Keratinocyte (primary cell): Measurements from ENCODE around the gene FHAD1. TPM values are rescaled to one million over a fixed set of nuclear protein-coding genes. Genes with fewer than 3 reads are reported as not detected.

Source experiments
- DNase-seq: peaks from one replicate; pipeline ENCODE4 v3.0.0-alpha.2; 2011; ENCODE audit warnings: low read depth, missing footprints, low spot score
- FAIRE-seq: peaks from 2 replicates; lab custom pipeline; 2011; peaks lifted over from hg19 to GRCh38; lab: Jason Lieb, UNC
- H2AFZ ChIP-seq: 2 replicates; pipeline ENCODE4 v1.6.0; 2012; ENCODE audit warnings: low read length, control low read depth, inconsistent platforms; ENCODE audit not compliant: control insufficient read depth
- H3K27ac ChIP-seq: 2 replicates; pipeline ENCODE4 v1.5.1; 2011; ENCODE audit warnings: low read length; ENCODE audit not compliant: control insufficient read depth, insufficient read depth
- H3K27me3 ChIP-seq: 3 replicates; pipeline ENCODE4 v1.6.0; 2011; ENCODE audit warnings: low read length; ENCODE audit not compliant: control insufficient read depth, insufficient read depth; ENCODE audit errors: extremely low read depth
- H3K36me3 ChIP-seq, 2 experiments: 2 replicates in 1 of 2; 3 replicates in 1 of 2; pipeline ENCODE4 v1.5.1; 2011; ENCODE audit warnings: low read length in 2 of 2, mild to moderate bottlenecking in 1 of 2; ENCODE audit not compliant: control insufficient read depth in 2 of 2, insufficient read depth in 2 of 2; ENCODE audit errors: extremely low read depth in 1 of 2
- H3K4me1 ChIP-seq: 3 replicates; pipeline ENCODE4 v1.5.1; 2011; ENCODE audit warnings: low read length; ENCODE audit not compliant: control insufficient read depth, insufficient read depth; ENCODE audit errors: extremely low read depth
- H3K4me2 ChIP-seq: 3 replicates; pipeline ENCODE4 v1.6.0; 2011; ENCODE audit warnings: low read depth, low read length; ENCODE audit not compliant: control insufficient read depth, insufficient read depth; ENCODE audit errors: extremely low read depth
- H3K4me3 ChIP-seq, 3 experiments: fragments of 200-600 bp in 1 of 3; sonication (generic) in 1 of 3; 2 replicates in 2 of 3; 3 replicates in 1 of 3; pipeline ENCODE4 v1.5.1; 2011 to 2016; ENCODE audit warnings: low read length in 3 of 3, mild to moderate bottlenecking in 3 of 3, control low read depth in 2 of 3, inconsistent platforms in 1 of 3, low read depth in 1 of 3, mixed read lengths in 1 of 3, mixed run types in 1 of 3, moderate library complexity in 1 of 3; ENCODE audit not compliant: control insufficient read depth in 2 of 3, insufficient read depth in 2 of 3; ENCODE audit errors: extremely low read depth in 1 of 3
- H3K79me2 ChIP-seq: 2 replicates; pipeline ENCODE4 v1.6.0; 2012; ENCODE audit warnings: low read length; ENCODE audit not compliant: control insufficient read depth, insufficient read depth
- H3K9ac ChIP-seq: 3 replicates; pipeline ENCODE4 v1.6.0; 2011; ENCODE audit warnings: low read length; ENCODE audit not compliant: control insufficient read depth, insufficient read depth; ENCODE audit errors: extremely low read depth
- H3K9me1 ChIP-seq: 3 replicates; pipeline ENCODE4 v1.6.0; 2011; ENCODE audit warnings: low read length; ENCODE audit not compliant: control insufficient read depth, insufficient read depth; ENCODE audit errors: extremely low read depth
- H3K9me3 ChIP-seq: 2 replicates; pipeline ENCODE4 v1.5.1; 2012; ENCODE audit warnings: low read depth, low read length; ENCODE audit not compliant: control insufficient read depth
- H4K20me1 ChIP-seq: 3 replicates; pipeline ENCODE4 v1.6.0; 2011; ENCODE audit warnings: low read length; ENCODE audit not compliant: control insufficient read depth, insufficient read depth; ENCODE audit errors: extremely low read depth
- EZH2 ChIP-seq: IDR thresholded peaks from one replicate; pipeline ENCODE4 v1.6.1; 2012; ENCODE audit warnings: inconsistent platforms, mild to moderate bottlenecking, low read length, moderate library complexity
- dilution Hi-C: fragments of 300-500 bp; cut with MboI; formaldehyde crosslinking; loops from one replicate; pipeline ENCODE4 v1.7.0; 2020; ENCODE audit warnings: low sequenced_read_pairs; ENCODE audit not compliant: extremely low pct_ligation_motif_present
- polyA plus RNA-seq, 5 experiments: library from polyadenylated mRNA; depleted of rRNA in 3 of 5; stranded (reverse) in 3 of 5; stranded (forward) in 1 of 5; unstranded in 1 of 5; fragments of >200 nt; gene quantifications; 1 replicate in 1 of 5; 2 replicates in 3 of 5; 3 replicates in 1 of 5; pipeline versions ENCODE4 v1.2.1 to v1.2.3, GENCODE V29; 2011 to 2012; ENCODE audit warnings: missing spikeins in 2 of 5, low read depth in 1 of 5, low replicate concordance in 1 of 5
- TF ChIP-seq, protein P1 (sequence below), 3 experiments: IDR thresholded peaks in 1 of 3; conservative IDR thresholded peaks in 1 of 3; optimal IDR thresholded peaks in 1 of 3; 2 replicates in 2 of 3; 3 replicates in 1 of 3; pipeline versions ENCODE3 to v1.5.1; 2011; ENCODE audit warnings: low read length in 3 of 3, mild to moderate bottlenecking in 3 of 3, moderate library complexity in 2 of 3, control low read depth in 1 of 3, inconsistent platforms in 1 of 3; ENCODE audit not compliant: insufficient read depth in 2 of 3; ENCODE audit errors: extremely low read depth in 1 of 3

Gene FHAD1
- polyA plus RNA-seq, 1 donor (not counting 4 experiments of a cell fraction or from before 2014, with no cell fraction given) = 0.09 TPM

DNA sequence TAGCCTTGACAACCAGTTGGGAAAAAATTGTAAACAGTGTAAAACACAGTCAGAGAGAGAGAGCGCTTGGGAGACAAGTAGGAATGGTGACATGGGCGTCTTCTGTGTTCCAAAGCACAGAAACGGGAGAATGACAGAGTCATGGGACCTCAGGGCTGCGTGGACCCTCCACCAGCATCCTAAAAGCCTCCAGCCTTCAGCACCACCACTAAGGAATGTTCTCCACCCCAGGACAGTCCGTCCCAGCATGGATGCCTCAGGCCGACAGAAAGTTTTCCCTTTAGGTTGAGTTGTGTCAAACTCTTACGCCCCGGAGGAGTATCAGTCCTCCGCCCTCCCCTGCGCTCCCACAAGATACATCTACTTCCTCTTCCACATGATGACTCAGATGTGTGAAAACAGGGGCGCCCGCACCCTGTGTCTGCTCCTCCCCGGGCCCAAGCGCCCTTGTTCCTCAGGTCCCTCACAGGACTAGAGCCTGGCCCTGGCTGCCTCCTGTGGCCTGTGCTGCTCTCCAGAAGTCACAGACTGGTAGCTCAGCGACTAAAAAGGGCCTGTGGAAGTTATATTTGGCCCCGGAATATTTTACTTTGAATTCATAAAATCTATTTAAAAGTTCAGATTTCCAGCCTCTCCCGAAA, 98.8 kb downstream of the FHAD1 start:
- Histone ChIP-seq H3K4me3 (no peak overlapping the region), H3K4me2 (peak overlapping the region; percentile 50), H2AFZ (peak overlapping the region; percentile 59), H4K20me1 (no peaks in the 10 kb centered on the region), H3K4me1 (peaks cover 35% of the 10 kb centered on the region), H3K36me3 (no peaks in the 10 kb centered on the region), H3K9ac (peak overlapping the region; percentile 49), H3K9me3 (no peaks in the 10 kb centered on the region), H3K9me1 (no peaks in the 10 kb centered on the region), H3K27ac (peak overlapping the region; percentile 65), H3K27me3 (no peaks in the 10 kb centered on the region), H3K79me2 (no peaks in the 10 kb centered on the region)
- dilution Hi-C loops = no loop called here
- DNase-seq = no peak
- peak; percentile 73 for FAIRE-seq
- TF ChIP-seq, protein P1, sequence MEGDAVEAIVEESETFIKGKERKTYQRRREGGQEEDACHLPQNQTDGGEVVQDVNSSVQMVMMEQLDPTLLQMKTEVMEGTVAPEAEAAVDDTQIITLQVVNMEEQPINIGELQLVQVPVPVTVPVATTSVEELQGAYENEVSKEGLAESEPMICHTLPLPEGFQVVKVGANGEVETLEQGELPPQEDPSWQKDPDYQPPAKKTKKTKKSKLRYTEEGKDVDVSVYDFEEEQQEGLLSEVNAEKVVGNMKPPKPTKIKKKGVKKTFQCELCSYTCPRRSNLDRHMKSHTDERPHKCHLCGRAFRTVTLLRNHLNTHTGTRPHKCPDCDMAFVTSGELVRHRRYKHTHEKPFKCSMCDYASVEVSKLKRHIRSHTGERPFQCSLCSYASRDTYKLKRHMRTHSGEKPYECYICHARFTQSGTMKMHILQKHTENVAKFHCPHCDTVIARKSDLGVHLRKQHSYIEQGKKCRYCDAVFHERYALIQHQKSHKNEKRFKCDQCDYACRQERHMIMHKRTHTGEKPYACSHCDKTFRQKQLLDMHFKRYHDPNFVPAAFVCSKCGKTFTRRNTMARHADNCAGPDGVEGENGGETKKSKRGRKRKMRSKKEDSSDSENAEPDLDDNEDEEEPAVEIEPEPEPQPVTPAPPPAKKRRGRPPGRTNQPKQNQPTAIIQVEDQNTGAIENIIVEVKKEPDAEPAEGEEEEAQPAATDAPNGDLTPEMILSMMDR (optimal IDR thresholded peaks at IDR 0.05 in 1 of 3, IDR thresholded peaks at IDR 0.05 in 1 of 3, conservative IDR thresholded peaks at IDR 0.05 in 1 of 3; ENCODE audit: extremely low read depth in 1 of 3, insufficient read depth in 2 of 3, low read length in 3 of 3) = no peak
- no peak for TF ChIP-seq EZH2

DNA sequence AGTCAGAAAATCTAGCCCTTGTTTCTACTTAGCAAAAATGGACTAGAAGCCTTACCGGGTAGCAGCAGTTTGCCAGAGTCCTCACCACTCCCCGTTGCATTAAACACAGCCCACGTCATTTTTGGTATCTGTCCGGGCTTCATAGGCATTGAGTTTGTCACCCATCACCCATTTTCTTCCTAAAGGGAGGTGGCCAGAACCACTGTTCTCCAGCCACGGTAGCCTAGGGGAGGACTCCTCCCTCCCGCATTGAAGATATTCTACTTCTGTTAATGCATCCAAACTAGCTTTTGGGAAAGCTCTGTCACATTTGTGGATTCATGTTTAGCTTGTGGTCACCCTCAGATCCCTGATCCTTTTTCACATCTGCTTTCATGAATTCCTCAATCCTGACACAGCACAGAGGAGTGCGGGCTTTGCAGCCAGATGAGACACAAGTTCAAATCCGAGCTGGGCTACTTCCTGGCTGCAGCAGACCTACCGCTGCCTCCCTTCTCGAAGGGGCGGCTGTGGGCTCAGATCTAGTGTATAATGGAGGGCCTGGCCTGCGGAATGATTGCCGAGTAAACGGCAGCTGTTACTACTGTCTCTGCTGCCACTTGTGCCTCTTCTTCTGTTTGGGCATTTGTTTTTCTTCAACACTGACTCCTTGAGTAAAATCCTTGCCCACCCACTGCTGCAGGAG, 99.5 kb downstream of the FHAD1 start:
- Histone ChIP-seq H4K20me1 (no peaks in the 10 kb centered on the region), H2AFZ (no peak overlapping the region), H3K9ac (no peak overlapping the region), H3K36me3 (no peaks in the 10 kb centered on the region), H3K27me3 (no peaks in the 10 kb centered on the region), H3K4me1 (peaks cover 38% of the 10 kb centered on the region), H3K9me1 (no peaks in the 10 kb centered on the region), H3K4me3 (no peak overlapping the region), H3K4me2 (no peak overlapping the region), H3K27ac (peak overlapping the region; percentile 65), H3K79me2 (no peaks in the 10 kb centered on the region), H3K9me3 (no peaks in the 10 kb centered on the region)
- FAIRE-seq (peak; percentile 59), DNase-seq (no peak)
- TF ChIP-seq, protein P1 (optimal IDR thresholded peaks at IDR 0.05 in 1 of 3, IDR thresholded peaks at IDR 0.05 in 1 of 3, conservative IDR thresholded peaks at IDR 0.05 in 1 of 3; ENCODE audit: extremely low read depth in 1 of 3, insufficient read depth in 2 of 3, low read length in 3 of 3) = no peak
- TF ChIP-seq EZH2 = no peak
- dilution Hi-C loops = no loop called here
